WTC11 (cell line): ENCODE results near the gene PTPN2. TPM values are rescaled to one million over a fixed set of nuclear protein-coding genes. Genes with fewer than 3 reads are reported as not detected.

Experiments used
- AFF4 ChIP-seq: sonication (generic); formaldehyde crosslinking; IDR thresholded peaks from 2 replicates; pipeline ENCODE4 v1.8.1; 2023; ENCODE audit warnings: mild to moderate bottlenecking, missing genetic modification reagents, borderline replicate concordance
- CREB1 ChIP-seq: sonication (generic); formaldehyde crosslinking; IDR thresholded peaks from 2 replicates; pipeline ENCODE4 v1.8.0; 2023; ENCODE audit warnings: mild to moderate bottlenecking, missing genetic modification reagents
- E2F1 ChIP-seq: sonication (generic); formaldehyde crosslinking; IDR thresholded peaks from 2 replicates; pipeline ENCODE4 v1.8.0; 2022; ENCODE audit warnings: mild to moderate bottlenecking, missing genetic modification reagents
- E2F4 ChIP-seq: sonication (generic); formaldehyde crosslinking; IDR thresholded peaks from 2 replicates; pipeline ENCODE4 v1.8.1; 2022; ENCODE audit warnings: low read depth, mild to moderate bottlenecking, moderate library complexity, missing genetic modification reagents, borderline replicate concordance
- ELF4 ChIP-seq: sonication (generic); formaldehyde crosslinking; IDR thresholded peaks from 2 replicates; pipeline ENCODE4 v1.8.1; 2022; ENCODE audit warnings: low read depth, mild to moderate bottlenecking, moderate library complexity, missing genetic modification reagents
- EMX1 ChIP-seq: fragments of 250-450 bp; sonication (Bioruptor Pico); IDR thresholded peaks from 2 replicates; pipeline ENCODE4 v1.8.0; 2021; ENCODE audit warnings: mild to moderate bottlenecking
- FOXP1 ChIP-seq: sonication (generic); formaldehyde crosslinking; IDR thresholded peaks from 2 replicates; pipeline ENCODE4 v1.8.0; 2022; ENCODE audit warnings: missing genetic modification reagents, mild to moderate bottlenecking, moderate library complexity, borderline replicate concordance
- KAT7 ChIP-seq: sonication (generic); formaldehyde crosslinking; IDR thresholded peaks from 2 replicates; pipeline ENCODE4 v1.8.1; 2023; ENCODE audit warnings: missing genetic modification reagents, mild to moderate bottlenecking, borderline replicate concordance
- MYBL2 ChIP-seq: sonication (generic); formaldehyde crosslinking; IDR thresholded peaks from 2 replicates; pipeline ENCODE4 v1.8.1; 2023; ENCODE audit warnings: mild to moderate bottlenecking, moderate library complexity, missing genetic modification reagents
- NFE2L1 ChIP-seq: sonication (generic); formaldehyde crosslinking; IDR thresholded peaks from 2 replicates; pipeline ENCODE4 v1.8.1; 2023; ENCODE audit warnings: missing genetic modification reagents
- NFYB ChIP-seq: sonication (generic); formaldehyde crosslinking; conservative IDR thresholded peaks from 2 replicates; pipeline ENCODE4 v1.8.0; 2022; ENCODE audit warnings: low read depth, missing genetic modification reagents
- NR1H2 ChIP-seq: sonication (generic); formaldehyde crosslinking; IDR thresholded peaks from 2 replicates; pipeline ENCODE4 v1.9.0; 2021; ENCODE audit warnings: mild to moderate bottlenecking, moderate library complexity, missing genetic modification reagents
- NR3C1 ChIP-seq: sonication (generic); formaldehyde crosslinking; conservative IDR thresholded peaks from 2 replicates; pipeline ENCODE4 v1.8.1; 2023; ENCODE audit warnings: low read depth, mild to moderate bottlenecking, missing genetic modification reagents
- TCF7 ChIP-seq: sonication (generic); formaldehyde crosslinking; IDR thresholded peaks from 2 replicates; pipeline ENCODE4 v1.8.0; 2022; ENCODE audit warnings: mild to moderate bottlenecking, low read depth, missing genetic modification reagents, moderate library complexity
- USF2 ChIP-seq: sonication (generic); formaldehyde crosslinking; IDR thresholded peaks from 2 replicates; pipeline ENCODE4 v1.8.1; 2023; ENCODE audit warnings: mild to moderate bottlenecking, missing genetic modification reagents, moderate library complexity
- ZBTB21 ChIP-seq: sonication (generic); formaldehyde crosslinking; IDR thresholded peaks from 2 replicates; pipeline ENCODE4 v1.8.1; 2023; ENCODE audit warnings: mild to moderate bottlenecking, missing genetic modification reagents, borderline replicate concordance
- ZNF121 ChIP-seq: sonication (generic); formaldehyde crosslinking; IDR thresholded peaks from 2 replicates; pipeline ENCODE4 v1.8.0; 2023; ENCODE audit warnings: missing genetic modification reagents
- ZSCAN18 ChIP-seq: fragments of 250-450 bp; sonication (Bioruptor Pico); IDR thresholded peaks from 2 replicates; pipeline ENCODE4 v2.1.2; 2022; ENCODE audit warnings: mild to moderate bottlenecking, moderate library complexity
- total RNA-seq: library from RNA; stranded (reverse); gene quantifications from 3 replicates; pipeline ENCODE4 v1.2.3, GENCODE V29; 2021
- TF ChIP-seq, protein P1 (sequence below): sonication (generic); formaldehyde crosslinking; IDR thresholded peaks from 2 replicates; pipeline ENCODE4 v1.8.1; 2022; ENCODE audit warnings: low read depth, missing genetic modification reagents, borderline replicate concordance
- TF ChIP-seq, protein P2 (sequence below): sonication (generic); formaldehyde crosslinking; IDR thresholded peaks from 2 replicates; pipeline ENCODE4 v1.8.1; 2023; ENCODE audit warnings: mild to moderate bottlenecking, moderate library complexity, missing genetic modification reagents
- TF ChIP-seq, protein P3 (sequence below): sonication (generic); formaldehyde crosslinking; IDR thresholded peaks from 2 replicates; pipeline ENCODE4 v1.8.0; 2022; ENCODE audit warnings: missing genetic modification reagents

PTPN2 gene
- total RNA-seq, 1 experiment from 2014 or later: 37.7 TPM

DNA sequence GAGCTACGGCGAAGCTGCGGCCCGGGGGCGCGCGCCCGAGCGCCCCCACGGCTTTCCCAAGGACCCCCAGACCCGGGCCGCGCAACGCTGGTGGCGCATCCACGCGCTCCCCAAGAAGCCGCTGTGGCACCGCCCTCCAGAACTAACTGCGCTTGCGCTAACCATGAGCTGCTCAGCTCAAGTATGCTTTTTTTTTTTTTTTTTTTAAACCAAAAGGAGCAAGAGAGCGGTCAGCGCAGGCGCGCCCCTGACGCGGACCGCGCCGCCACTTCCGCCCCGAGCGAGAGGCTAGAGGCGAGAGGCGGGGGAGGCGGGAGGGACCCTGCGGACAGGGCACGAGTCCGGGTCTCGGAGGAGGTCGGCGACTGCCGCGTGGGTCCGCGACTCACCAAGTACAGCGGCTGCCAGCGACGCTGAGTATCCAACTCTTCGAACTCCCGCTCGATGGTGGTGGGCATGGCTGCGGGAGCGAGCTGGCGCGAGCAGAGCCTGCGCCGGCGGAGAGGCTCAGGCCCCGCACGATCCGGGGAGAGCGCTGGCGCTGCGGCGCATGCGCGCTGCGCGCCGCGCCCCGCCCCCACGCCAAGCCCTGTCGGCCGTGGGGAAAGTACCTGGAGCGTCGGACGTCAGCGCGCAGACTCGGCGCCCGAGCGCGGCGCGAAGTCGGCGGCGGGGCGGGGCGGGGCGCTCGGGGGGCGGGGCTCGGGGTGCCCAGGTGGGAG, at the start of gene PTPN2 (continued):
- TF ChIP-seq E2F4 (CRISPR knock-in tag): no peak
- TF ChIP-seq ZSCAN18: no peak
- no peak for TF ChIP-seq NR1H2 (CRISPR knock-in tag)
- peak; percentile 56; the same call in 1 of the 2 replicates for TF ChIP-seq ZBTB21 (CRISPR knock-in tag)
- TF ChIP-seq NFE2L1 (CRISPR knock-in tag): no peak; the same call in 1 of the 2 replicates
- TF ChIP-seq CREB1 (CRISPR knock-in tag): no peak
- no peak for TF ChIP-seq ELF4 (CRISPR knock-in tag)
- TF ChIP-seq, protein P1, sequence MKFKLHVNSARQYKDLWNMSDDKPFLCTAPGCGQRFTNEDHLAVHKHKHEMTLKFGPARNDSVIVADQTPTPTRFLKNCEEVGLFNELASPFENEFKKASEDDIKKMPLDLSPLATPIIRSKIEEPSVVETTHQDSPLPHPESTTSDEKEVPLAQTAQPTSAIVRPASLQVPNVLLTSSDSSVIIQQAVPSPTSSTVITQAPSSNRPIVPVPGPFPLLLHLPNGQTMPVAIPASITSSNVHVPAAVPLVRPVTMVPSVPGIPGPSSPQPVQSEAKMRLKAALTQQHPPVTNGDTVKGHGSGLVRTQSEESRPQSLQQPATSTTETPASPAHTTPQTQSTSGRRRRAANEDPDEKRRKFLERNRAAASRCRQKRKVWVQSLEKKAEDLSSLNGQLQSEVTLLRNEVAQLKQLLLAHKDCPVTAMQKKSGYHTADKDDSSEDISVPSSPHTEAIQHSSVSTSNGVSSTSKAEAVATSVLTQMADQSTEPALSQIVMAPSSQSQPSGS (CRISPR knock-in tag): no peak
- TF ChIP-seq AFF4 (CRISPR knock-in tag): no peak
- TF ChIP-seq, protein P2, sequence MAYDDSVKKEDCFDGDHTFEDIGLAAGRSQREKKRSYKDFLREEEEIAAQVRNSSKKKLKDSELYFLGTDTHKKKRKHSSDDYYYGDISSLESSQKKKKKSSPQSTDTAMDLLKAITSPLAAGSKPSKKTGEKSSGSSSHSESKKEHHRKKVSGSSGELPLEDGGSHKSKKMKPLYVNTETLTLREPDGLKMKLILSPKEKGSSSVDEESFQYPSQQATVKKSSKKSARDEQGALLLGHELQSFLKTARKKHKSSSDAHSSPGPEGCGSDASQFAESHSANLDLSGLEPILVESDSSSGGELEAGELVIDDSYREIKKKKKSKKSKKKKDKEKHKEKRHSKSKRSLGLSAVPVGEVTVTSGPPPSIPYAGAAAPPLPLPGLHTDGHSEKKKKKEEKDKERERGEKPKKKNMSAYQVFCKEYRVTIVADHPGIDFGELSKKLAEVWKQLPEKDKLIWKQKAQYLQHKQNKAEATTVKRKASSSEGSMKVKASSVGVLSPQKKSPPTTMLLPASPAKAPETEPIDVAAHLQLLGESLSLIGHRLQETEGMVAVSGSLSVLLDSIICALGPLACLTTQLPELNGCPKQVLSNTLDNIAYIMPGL (CRISPR knock-in tag): 0 out of 2 replicates have a peak, but pooled peaks have one; percentile 65
- peak; percentile 48; the same call in 1 of the 2 replicates for TF ChIP-seq USF2 (CRISPR knock-in tag)
- no peak for TF ChIP-seq MYBL2 (CRISPR knock-in tag)
- peak; percentile 46; the same call in 1 of the 2 replicates for TF ChIP-seq FOXP1 (CRISPR knock-in tag)
- TF ChIP-seq, protein P3, sequence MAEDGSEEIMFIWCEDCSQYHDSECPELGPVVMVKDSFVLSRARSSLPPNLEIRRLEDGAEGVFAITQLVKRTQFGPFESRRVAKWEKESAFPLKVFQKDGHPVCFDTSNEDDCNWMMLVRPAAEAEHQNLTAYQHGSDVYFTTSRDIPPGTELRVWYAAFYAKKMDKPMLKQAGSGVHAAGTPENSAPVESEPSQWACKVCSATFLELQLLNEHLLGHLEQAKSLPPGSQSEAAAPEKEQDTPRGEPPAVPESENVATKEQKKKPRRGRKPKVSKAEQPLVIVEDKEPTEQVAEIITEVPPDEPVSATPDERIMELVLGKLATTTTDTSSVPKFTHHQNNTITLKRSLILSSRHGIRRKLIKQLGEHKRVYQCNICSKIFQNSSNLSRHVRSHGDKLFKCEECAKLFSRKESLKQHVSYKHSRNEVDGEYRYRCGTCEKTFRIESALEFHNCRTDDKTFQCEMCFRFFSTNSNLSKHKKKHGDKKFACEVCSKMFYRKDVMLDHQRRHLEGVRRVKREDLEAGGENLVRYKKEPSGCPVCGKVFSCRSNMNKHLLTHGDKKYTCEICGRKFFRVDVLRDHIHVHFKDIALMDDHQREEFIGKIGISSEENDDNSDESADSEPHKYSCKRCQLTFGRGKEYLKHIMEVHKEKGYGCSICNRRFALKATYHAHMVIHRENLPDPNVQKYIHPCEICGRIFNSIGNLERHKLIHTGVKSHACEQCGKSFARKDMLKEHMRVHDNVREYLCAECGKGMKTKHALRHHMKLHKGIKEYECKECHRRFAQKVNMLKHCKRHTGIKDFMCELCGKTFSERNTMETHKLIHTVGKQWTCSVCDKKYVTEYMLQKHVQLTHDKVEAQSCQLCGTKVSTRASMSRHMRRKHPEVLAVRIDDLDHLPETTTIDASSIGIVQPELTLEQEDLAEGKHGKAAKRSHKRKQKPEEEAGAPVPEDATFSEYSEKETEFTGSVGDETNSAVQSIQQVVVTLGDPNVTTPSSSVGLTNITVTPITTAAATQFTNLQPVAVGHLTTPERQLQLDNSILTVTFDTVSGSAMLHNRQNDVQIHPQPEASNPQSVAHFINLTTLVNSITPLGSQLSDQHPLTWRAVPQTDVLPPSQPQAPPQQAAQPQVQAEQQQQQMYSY (CRISPR knock-in tag): 0 out of 2 replicates have a peak, but pooled peaks have one; percentile 10
- 0 out of 2 replicates have a peak, but pooled peaks have one; percentile 13 for TF ChIP-seq ZNF121
- TF ChIP-seq EMX1: no peak
- TF ChIP-seq TCF7 (CRISPR knock-in tag): no peak
- no peak for TF ChIP-seq KAT7 (CRISPR knock-in tag)
- no peak for TF ChIP-seq E2F1 (CRISPR knock-in tag)
- TF ChIP-seq NFYB (CRISPR knock-in tag): no peak
- TF ChIP-seq NR3C1: peak; percentile 90; the same call in 1 of the 2 replicates
